Measurements from ENCODE around the gene BAIAP2.

Gene BAIAP2

GRCh38 chr17:81006891-81007290, 28.1 kb upstream of the BAIAP2 start:
- Histone ChIP-seq H3K9me3 (no peaks in the 10 kb centered on the region; the same call in 1 of the 2 replicates), H3K36me3 (no peaks in the 10 kb centered on the region), H3K27me3 (peaks cover 66% of the 10 kb centered on the region), H3K4me3 (ENCODE audit: low read depth, low read length) (no peak overlapping the region), H3K4me1 (peaks cover 6% of the 10 kb centered on the region)
- no peak for DNase-seq
- TF ChIP-seq, protein P1, sequence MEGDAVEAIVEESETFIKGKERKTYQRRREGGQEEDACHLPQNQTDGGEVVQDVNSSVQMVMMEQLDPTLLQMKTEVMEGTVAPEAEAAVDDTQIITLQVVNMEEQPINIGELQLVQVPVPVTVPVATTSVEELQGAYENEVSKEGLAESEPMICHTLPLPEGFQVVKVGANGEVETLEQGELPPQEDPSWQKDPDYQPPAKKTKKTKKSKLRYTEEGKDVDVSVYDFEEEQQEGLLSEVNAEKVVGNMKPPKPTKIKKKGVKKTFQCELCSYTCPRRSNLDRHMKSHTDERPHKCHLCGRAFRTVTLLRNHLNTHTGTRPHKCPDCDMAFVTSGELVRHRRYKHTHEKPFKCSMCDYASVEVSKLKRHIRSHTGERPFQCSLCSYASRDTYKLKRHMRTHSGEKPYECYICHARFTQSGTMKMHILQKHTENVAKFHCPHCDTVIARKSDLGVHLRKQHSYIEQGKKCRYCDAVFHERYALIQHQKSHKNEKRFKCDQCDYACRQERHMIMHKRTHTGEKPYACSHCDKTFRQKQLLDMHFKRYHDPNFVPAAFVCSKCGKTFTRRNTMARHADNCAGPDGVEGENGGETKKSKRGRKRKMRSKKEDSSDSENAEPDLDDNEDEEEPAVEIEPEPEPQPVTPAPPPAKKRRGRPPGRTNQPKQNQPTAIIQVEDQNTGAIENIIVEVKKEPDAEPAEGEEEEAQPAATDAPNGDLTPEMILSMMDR (IDR thresholded peaks at IDR 0.05; ENCODE audit: low read depth, low read length) = no peak

GRCh38 chr17:81008140-81008539, 26.8 kb upstream of the BAIAP2 start:
- Histone ChIP-seq H3K9me3 (no peaks in the 10 kb centered on the region; the same call in 1 of the 2 replicates), H3K36me3 (no peaks in the 10 kb centered on the region), H3K4me3 (ENCODE audit: low read depth, low read length) (no peak overlapping the region), H3K4me1 (no peaks in the 10 kb centered on the region), H3K27me3 (peaks cover 54% of the 10 kb centered on the region)
- TF ChIP-seq, protein P1 (IDR thresholded peaks at IDR 0.05; ENCODE audit: low read depth, low read length) = no peak
- DNase-seq = no peak

GRCh38 chr17:81009136-81009535, 25.8 kb upstream of the BAIAP2 start:
- no peak for DNase-seq
- Histone ChIP-seq H3K4me3 (ENCODE audit: low read depth, low read length) (no peak overlapping the region), H3K36me3 (no peaks in the 10 kb centered on the region), H3K4me1 (no peaks in the 10 kb centered on the region), H3K27me3 (peaks cover 48% of the 10 kb centered on the region), H3K9me3 (no peaks in the 10 kb centered on the region; the same call in 1 of the 2 replicates)
- TF ChIP-seq, protein P1 (IDR thresholded peaks at IDR 0.05; ENCODE audit: low read depth, low read length) = no peak

GRCh38 chr17:81010935-81011334, 24.0 kb upstream of the BAIAP2 start:
- Histone ChIP-seq H3K36me3 (no peaks in the 10 kb centered on the region), H3K4me3 (ENCODE audit: low read depth, low read length) (no peak overlapping the region), H3K27me3 (peaks cover 30% of the 10 kb centered on the region), H3K4me1 (no peaks in the 10 kb centered on the region), H3K9me3 (no peaks in the 10 kb centered on the region; the same call in 1 of the 2 replicates)
- DNase-seq = no peak
- TF ChIP-seq, protein P1 (IDR thresholded peaks at IDR 0.05; ENCODE audit: low read depth, low read length) = no peak

DNA sequence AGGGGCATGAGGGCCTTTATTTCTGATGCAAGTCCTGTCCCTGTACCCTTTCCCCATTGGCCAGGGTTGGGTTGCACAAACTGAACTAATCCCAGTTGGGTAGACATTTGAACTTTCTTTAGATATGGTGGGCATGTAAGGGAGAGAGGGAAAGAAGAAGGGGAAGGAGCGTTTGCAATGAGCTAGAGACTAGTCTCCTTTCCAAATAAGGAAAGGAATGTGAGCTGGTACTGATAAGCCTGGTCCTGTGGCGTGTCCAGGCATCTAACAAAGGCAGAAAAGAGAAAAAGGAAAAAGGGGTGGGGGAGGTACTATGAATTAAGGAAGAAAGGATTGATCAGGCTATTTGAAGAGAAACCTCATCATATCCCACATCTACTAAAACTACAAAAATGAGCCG, 23.0 kb upstream of the BAIAP2 start:
- Histone ChIP-seq H3K36me3 (no peaks in the 10 kb centered on the region), H3K4me3 (ENCODE audit: low read depth, low read length) (no peak overlapping the region), H3K4me1 (no peaks in the 10 kb centered on the region), H3K27me3 (peaks cover 20% of the 10 kb centered on the region), H3K9me3 (no peaks in the 10 kb centered on the region)
- DNase-seq = no peak
- TF ChIP-seq, protein P1 (IDR thresholded peaks at IDR 0.05; ENCODE audit: low read depth, low read length) = no peak

DNA sequence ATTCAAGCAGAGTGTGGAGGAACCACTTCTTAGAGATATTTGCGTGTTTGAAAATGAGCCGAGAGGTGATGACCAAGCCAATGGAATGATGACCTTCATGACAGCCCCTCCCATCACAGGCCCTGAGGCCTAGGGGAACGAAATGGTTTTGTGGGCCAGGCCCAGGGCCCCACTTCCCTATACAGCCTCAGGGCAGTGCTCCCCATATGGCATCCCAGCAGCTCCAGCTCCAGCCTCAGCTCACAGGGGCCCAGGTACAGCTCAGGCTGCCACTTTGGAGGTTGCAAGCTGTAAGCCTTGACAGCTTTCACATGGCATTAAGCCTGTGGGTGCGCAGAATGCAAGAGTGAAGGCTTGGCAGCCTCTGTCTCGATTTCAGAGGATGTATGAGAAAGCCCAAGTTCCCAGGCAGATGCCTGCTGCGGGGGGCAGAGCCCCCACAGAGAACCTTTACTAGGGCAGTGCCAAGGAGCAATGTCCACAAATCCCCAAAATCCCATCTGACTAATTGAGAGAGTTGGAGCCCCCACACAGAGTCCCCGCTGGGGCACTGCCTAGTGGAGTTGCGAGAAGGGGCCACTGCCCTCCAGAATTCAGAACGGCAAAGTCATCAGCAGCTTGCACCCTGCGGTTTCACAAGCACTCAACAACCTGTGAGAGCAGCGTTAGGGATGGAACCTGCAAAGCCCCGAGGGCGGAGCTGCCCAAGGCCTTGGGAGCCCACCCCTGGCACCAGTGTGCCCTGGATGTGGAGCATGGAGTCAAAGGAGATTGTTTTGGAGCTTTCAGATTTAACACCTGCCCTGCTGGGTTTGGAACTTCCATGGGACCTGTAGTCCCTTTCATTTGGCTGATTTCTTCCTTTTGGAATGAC, 22.1 kb upstream of the BAIAP2 start:
- no peak for DNase-seq
- TF ChIP-seq, protein P1 (IDR thresholded peaks at IDR 0.05; ENCODE audit: low read depth, low read length) = no peak
- H3K9me3 ChIP-seq = no peaks in the 10 kb centered on the region
- no peaks in the 10 kb centered on the region for H3K4me1 ChIP-seq
- H3K36me3 ChIP-seq = no peaks in the 10 kb centered on the region
- no peak overlapping the region for H3K4me3 ChIP-seq (ENCODE audit: low read depth, low read length)
- H3K27me3 ChIP-seq = peaks cover 12% of the 10 kb centered on the region
